ENCODE measurements around the gene ZFP28.

Gene ZFP28

DNA sequence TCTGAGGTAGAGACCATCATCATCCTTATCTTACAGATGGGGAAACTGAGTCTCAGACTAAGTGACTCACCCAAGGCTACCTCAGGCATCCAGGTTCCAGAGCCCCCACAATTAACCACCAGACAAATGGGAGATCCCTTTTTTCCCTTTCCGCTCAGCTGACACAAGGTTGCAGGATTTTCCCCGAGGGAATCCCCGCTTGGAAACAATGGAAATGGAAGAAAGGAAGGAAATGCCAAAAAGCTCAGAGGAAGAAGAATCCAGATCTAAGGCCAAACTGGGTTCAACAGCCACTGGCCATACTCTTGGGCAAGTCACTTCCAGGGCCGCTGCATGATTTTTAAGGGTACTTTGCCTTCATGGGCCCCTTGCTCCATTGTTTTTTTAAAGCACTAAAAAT, 57.9 kb downstream of the ZFP28 start:
- DNase-seq = no peak

DNA sequence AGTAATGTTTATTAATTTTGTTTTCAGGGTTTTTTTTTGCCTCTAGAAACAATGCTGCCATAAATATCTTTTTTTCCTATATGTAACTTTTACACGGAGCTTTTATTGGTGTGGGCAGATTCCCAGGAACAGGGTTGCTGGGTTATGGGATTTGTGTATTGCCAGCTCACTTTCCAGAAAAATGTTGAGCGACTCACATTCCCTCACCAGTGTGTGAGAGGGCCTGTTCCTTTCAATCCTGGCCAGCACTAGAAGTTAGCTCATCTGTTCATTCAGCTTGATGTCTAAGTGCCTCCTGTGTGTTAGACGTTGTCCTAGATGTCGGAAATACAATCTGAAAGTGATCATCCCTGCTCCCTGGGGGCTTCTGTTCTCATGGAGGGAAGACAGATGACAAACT, 58.9 kb downstream of the ZFP28 start:
- DNase-seq = no peak

DNA sequence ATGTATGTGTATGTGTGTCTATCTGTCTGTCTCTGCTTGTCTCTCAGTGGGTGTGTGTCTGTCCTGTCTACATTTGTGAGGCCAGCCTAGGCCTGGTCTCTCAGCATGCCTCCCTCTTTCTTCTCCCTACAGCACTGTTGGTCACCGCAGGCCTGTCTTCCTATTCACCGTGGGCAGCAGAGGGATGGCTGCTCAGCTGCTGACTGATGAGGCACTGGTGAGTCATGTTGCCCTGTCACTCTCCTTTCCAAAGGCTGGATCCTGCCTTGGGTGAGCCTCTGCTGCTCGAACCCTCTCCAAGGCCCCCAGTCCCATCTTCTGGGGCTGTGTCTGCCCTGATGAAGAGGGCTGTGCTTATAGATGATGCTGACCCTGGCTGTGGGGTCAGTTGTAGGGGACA, 62.6 kb downstream of the ZFP28 start:
- DNase-seq = no peak

- no peak for DNase-seq
Observed at GRCh38 chr19:56603829-56604228, 65.1 kb downstream of the ZFP28 start.

Data from NCI-H2171 (cell line).